HG02678 (cell line): ENCODE results near the gene LRRTM4.

Experiments used
- ATAC-seq: cut with Tn5 transposase; IDR thresholded peaks from one replicate; pipeline ENCODE4 v1.9.1; 2021; ENCODE audit warnings: mild to moderate bottlenecking, moderate library complexity; ENCODE audit not compliant: unreplicated experiment

Gene LRRTM4

GRCh38 chr2:77521931-77522470, at the start of gene LRRTM4:
Gene LRRTM4 (minus strand): TSS chr2:77522376.
- ATAC-seq, result no peak

- ATAC-seq, result no peak
Observed at GRCh38 chr2:77571545-77571944, 49.4 kb upstream of the LRRTM4 start.

- ATAC-seq, result no peak
Observed at GRCh38 chr2:77567723-77568122, 45.5 kb upstream of the LRRTM4 start.

- no peak for ATAC-seq
Observed at GRCh38 chr2:77566582-77566981, 44.4 kb upstream of the LRRTM4 start.

- no peak for ATAC-seq
Observed at GRCh38 chr2:77566131-77566530, 44.0 kb upstream of the LRRTM4 start.

GRCh38 chr2:77552956-77553355, 30.8 kb upstream of the LRRTM4 start:
- no peak for ATAC-seq

- ATAC-seq, result no peak
Observed at GRCh38 chr2:77538031-77538430, 15.9 kb upstream of the LRRTM4 start.

- ATAC-seq, result no peak
Observed at GRCh38 chr2:77522888-77523287, 712 bp upstream of the LRRTM4 start.

GRCh38 chr2:77521548-77521891, 656 bp downstream of the LRRTM4 start:
- ATAC-seq, result no peak

- ATAC-seq, result no peak
Observed at GRCh38 chr2:77520641-77521547, 1.3 kb downstream of the LRRTM4 start.

GRCh38 chr2:77519888-77520506, 2.2 kb downstream of the LRRTM4 start:
- no peak for ATAC-seq

- ATAC-seq, result no peak
Observed at GRCh38 chr2:77519164-77519887, 2.9 kb downstream of the LRRTM4 start.

- no peak for ATAC-seq
Observed at GRCh38 chr2:77518311-77518710, 3.9 kb downstream of the LRRTM4 start.

GRCh38 chr2:77513191-77513590, 9.0 kb downstream of the LRRTM4 start:
- ATAC-seq, result no peak

- ATAC-seq, result no peak
Observed at GRCh38 chr2:77512507-77512906, 9.7 kb downstream of the LRRTM4 start.

GRCh38 chr2:77508511-77508910, 13.7 kb downstream of the LRRTM4 start:
- no peak for ATAC-seq

- no peak for ATAC-seq
Observed at GRCh38 chr2:77507657-77508056, 14.5 kb downstream of the LRRTM4 start.

GRCh38 chr2:77488141-77488540, 34.0 kb downstream of the LRRTM4 start:
- ATAC-seq, result no peak

- ATAC-seq, result no peak
Observed at GRCh38 chr2:77487074-77487803, 34.9 kb downstream of the LRRTM4 start.

- no peak for ATAC-seq
Observed at GRCh38 chr2:77484026-77484425, 38.1 kb downstream of the LRRTM4 start.

GRCh38 chr2:77479895-77480294, 42.3 kb downstream of the LRRTM4 start:
- ATAC-seq, result no peak
